GM19193 (cell line): ENCODE data around the gene PLEKHG4.

ENCODE experiments used
- POLR2A ChIP-seq: IDR thresholded peaks from 4 replicates; pipeline ENCODE4 v1.6.1; 2011; ENCODE audit not compliant: insufficient read depth, insufficient read length; ENCODE audit errors: extremely low read depth

PLEKHG4 gene

GRCh38 chr16:67279296-67280089 is at the start of gene PLEKHG4:
Gene PLEKHG4, plus strand, starts transcription at chr16:67279532. Its CDS starts 513 bp downstream, at chr16:67280045.
- peak; percentile 15 for TF ChIP-seq POLR2A

- TF ChIP-seq POLR2A, result peak; percentile 3
These were observed 49.2 kb upstream of the PLEKHG4 start for GRCh38 chr16:67229906-67230808.

- TF ChIP-seq POLR2A, result no peak
These were observed 48.3 kb upstream of the PLEKHG4 start for GRCh38 chr16:67230809-67231660.

- TF ChIP-seq POLR2A, result no peak
These were observed 45.7 kb upstream of the PLEKHG4 start for GRCh38 chr16:67233596-67233995.

- no peak for TF ChIP-seq POLR2A
These were observed 45.1 kb upstream of the PLEKHG4 start for GRCh38 chr16:67234180-67234597.

GRCh38 chr16:67235816-67236562 is 43.3 kb upstream of the PLEKHG4 start:
- no peak for TF ChIP-seq POLR2A

- TF ChIP-seq POLR2A, result no peak
These were observed 42.6 kb upstream of the PLEKHG4 start for GRCh38 chr16:67236563-67237395.

GRCh38 chr16:67237396-67238277 is 41.7 kb upstream of the PLEKHG4 start:
- TF ChIP-seq POLR2A, result no peak

GRCh38 chr16:67238278-67238575 is 41.1 kb upstream of the PLEKHG4 start:
- no peak for TF ChIP-seq POLR2A

- no peak for TF ChIP-seq POLR2A
These were observed 40.4 kb upstream of the PLEKHG4 start for GRCh38 chr16:67238806-67239470.

- no peak for TF ChIP-seq POLR2A
These were observed 38.8 kb upstream of the PLEKHG4 start for GRCh38 chr16:67240506-67240905.

GRCh38 chr16:67241008-67241900 is 38.1 kb upstream of the PLEKHG4 start:
- no peak for TF ChIP-seq POLR2A
